Measurements from ENCODE around the gene GABBR2. TPM values are rescaled to one million over a fixed set of nuclear protein-coding genes. Genes with fewer than 3 reads are reported as not detected.

The GABBR2 gene
- total RNA-seq, 2 experiments from 2014 or later: not detected

DNA sequence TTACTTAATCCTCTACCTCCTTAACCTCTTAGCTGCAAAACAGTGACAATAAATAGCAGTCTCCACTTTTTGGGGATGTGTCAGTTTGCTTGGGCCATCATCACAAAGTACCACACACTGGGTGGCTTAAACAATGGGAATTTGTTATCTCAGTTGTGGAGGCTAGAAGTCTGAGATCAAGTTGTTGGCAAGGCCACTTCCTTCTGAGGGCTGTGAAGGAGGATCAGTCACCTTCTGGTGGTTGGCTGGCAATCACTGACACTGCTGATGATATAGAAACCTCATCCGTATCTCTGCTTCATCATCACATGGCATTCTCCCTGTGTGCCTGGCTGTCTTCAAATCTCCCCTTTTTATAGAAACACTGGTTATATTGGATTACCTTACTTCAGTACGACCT is 266.2 kb downstream of the GABBR2 start:
- no peak overlapping the region for H3K27ac Mint-ChIP-seq
- no peaks in the 10 kb centered on the region for H3K9me3 ChIP-seq (ENCODE audit: control insufficient read depth in 1 of 2, insufficient read depth in 1 of 2, low read length in 2 of 2)
- DNase-seq (no peak), ATAC-seq (ENCODE audit: poor library complexity) (no peak)
- ChIA-PET POLR2A (no interaction called here), CTCF (no interaction called here)
- no peak for TF ChIP-seq CTCF (IDR thresholded peaks at IDR 0.05)
- H3K27me3 ChIP-seq (ENCODE audit: control insufficient read depth in 1 of 2, insufficient read depth in 2 of 2, low read length in 2 of 2): no peaks in the 10 kb centered on the region
- H3K36me3 Mint-ChIP-seq (ENCODE audit: low read depth): no peaks in the 10 kb centered on the region
- H3K9me3 Mint-ChIP-seq: no peaks in the 10 kb centered on the region
- no peaks in the 10 kb centered on the region for H3K4me1 Mint-ChIP-seq (ENCODE audit: low read depth)
- no peaks in the 10 kb centered on the region for H3K36me3 ChIP-seq (ENCODE audit: insufficient read depth, low read length)
- H3K4me3 ChIP-seq (ENCODE audit: low read length): no peak overlapping the region
- H3K4me1 ChIP-seq (ENCODE audit: insufficient read depth, low read length): no peaks in the 10 kb centered on the region
- H3K4me3 Mint-ChIP-seq: no peak overlapping the region
- no peak overlapping the region for H3K27ac ChIP-seq (ENCODE audit: low read depth in 1 of 2, low read length in 2 of 2)
- intact Hi-C loops (cut with DNase I, micrococcal nuclease): no loop called here
- peaks cover 14% of the 10 kb centered on the region for H3K27me3 Mint-ChIP-seq

DNA sequence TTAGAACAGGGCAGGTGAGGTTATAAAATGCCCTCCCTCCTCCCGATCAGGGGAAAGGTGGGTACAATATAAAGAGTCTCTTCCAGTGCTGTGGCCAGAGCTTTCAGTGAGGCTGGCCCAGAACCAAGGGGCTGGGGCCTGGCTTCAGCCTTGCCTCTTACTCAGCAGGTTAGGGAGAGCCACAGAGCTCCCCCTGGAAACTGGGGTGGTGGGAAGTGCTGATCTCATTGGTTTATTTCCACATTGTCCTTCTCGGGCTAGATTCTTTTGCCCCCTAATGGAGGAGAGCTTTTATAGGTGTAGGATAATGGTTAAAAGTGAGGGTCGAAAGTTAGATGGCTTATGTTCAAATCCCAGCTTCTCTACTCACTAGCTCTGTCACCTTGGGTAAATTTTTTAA is 266.6 kb downstream of the GABBR2 start:
- no peaks in the 10 kb centered on the region for H3K36me3 ChIP-seq (ENCODE audit: insufficient read depth, low read length)
- no peaks in the 10 kb centered on the region for H3K27me3 ChIP-seq (ENCODE audit: control insufficient read depth in 1 of 2, insufficient read depth in 2 of 2, low read length in 2 of 2)
- no peaks in the 10 kb centered on the region for H3K4me1 ChIP-seq (ENCODE audit: insufficient read depth, low read length)
- CTCF ChIA-PET: no interaction called here
- no peak overlapping the region for H3K4me3 ChIP-seq (ENCODE audit: low read length)
- POLR2A ChIA-PET: no interaction called here
- Mint-ChIP-seq H3K4me3 (no peak overlapping the region), H3K9me3 (no peaks in the 10 kb centered on the region), H3K27me3 (peaks cover 14% of the 10 kb centered on the region), H3K4me1 (ENCODE audit: low read depth) (no peaks in the 10 kb centered on the region), H3K27ac (no peak overlapping the region), H3K36me3 (ENCODE audit: low read depth) (no peaks in the 10 kb centered on the region)
- DNase-seq (no peak), ATAC-seq (ENCODE audit: poor library complexity) (no peak)
- intact Hi-C loops (cut with DNase I, micrococcal nuclease): no loop called here
- H3K27ac ChIP-seq (ENCODE audit: low read depth in 1 of 2, low read length in 2 of 2): no peak overlapping the region
- TF ChIP-seq CTCF (IDR thresholded peaks at IDR 0.05): no peak
- no peaks in the 10 kb centered on the region for H3K9me3 ChIP-seq (ENCODE audit: control insufficient read depth in 1 of 2, insufficient read depth in 1 of 2, low read length in 2 of 2)

DNA sequence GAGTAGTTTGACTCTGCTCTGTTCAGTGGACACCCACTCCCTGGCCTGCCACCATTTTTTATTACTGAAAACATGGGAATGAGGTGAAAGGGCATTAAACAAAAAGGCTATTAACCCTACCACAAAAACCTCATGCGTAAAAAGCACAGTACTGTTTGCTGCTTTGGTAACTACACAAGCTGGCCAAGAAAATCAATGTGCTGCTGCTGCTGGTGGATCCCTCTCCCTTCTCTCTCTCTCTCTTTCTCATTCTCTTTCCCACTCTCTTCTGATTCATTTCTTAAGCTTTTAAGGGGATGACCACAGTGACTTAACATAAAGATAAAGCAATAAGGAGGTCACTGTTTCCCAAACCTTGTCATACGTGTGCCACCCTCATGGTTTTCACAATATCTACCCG is 270.1 kb downstream of the GABBR2 start:
- Histone ChIP-seq H3K36me3 (ENCODE audit: insufficient read depth, low read length) (no peaks in the 10 kb centered on the region), H3K4me3 (ENCODE audit: low read length) (no peak overlapping the region), H3K4me1 (ENCODE audit: insufficient read depth, low read length) (no peaks in the 10 kb centered on the region), H3K27ac (ENCODE audit: low read depth in 1 of 2, low read length in 2 of 2) (no peak overlapping the region), H3K9me3 (ENCODE audit: control insufficient read depth in 1 of 2, insufficient read depth in 1 of 2, low read length in 2 of 2) (no peaks in the 10 kb centered on the region), H3K27me3 (ENCODE audit: control insufficient read depth in 1 of 2, insufficient read depth in 2 of 2, low read length in 2 of 2) (no peaks in the 10 kb centered on the region)
- ATAC-seq (ENCODE audit: poor library complexity): no peak
- Mint-ChIP-seq H3K36me3 (ENCODE audit: low read depth) (no peaks in the 10 kb centered on the region), H3K27ac (no peak overlapping the region), H3K27me3 (no peaks in the 10 kb centered on the region), H3K4me1 (ENCODE audit: low read depth) (no peaks in the 10 kb centered on the region), H3K9me3 (no peaks in the 10 kb centered on the region), H3K4me3 (no peak overlapping the region)
- no peak for TF ChIP-seq CTCF (IDR thresholded peaks at IDR 0.05)
- ChIA-PET CTCF (no interaction called here), POLR2A (no interaction called here)
- no peak for DNase-seq
- intact Hi-C loops (cut with DNase I, micrococcal nuclease): no loop called here

All from CD4-positive, alpha-beta T cell (primary cell).